Vagina (tissue), 2 donors: ENCODE measurements around the gene SPTLC3. TPM values are rescaled to one million over a fixed set of nuclear protein-coding genes. Genes with fewer than 3 reads are reported as not detected.

ENCODE experiments used
- DNase-seq, 2 donors: peaks; one replicate each; pipeline ENCODE4 v3.0.0-alpha.2; 2017; ENCODE audit errors: extremely low spot score in 2 of 2
- H3K27ac ChIP-seq: fragments of 200-600 bp; sonication (generic); one replicate; pipeline ENCODE4 v1.5.1; 2019
- H3K27me3 ChIP-seq: fragments of 200-600 bp; sonication (generic); one replicate; pipeline ENCODE4 v1.5.1; 2019
- H3K36me3 ChIP-seq, 2 donors: fragments of 200-600 bp; sonication (generic); one replicate each; pipeline ENCODE4 v1.5.1; 2017 to 2019
- H3K4me1 ChIP-seq: fragments of 200-600 bp; sonication (generic); one replicate; pipeline ENCODE4 v1.5.1; 2019
- H3K4me3 ChIP-seq, 2 donors: fragments of 200-600 bp; sonication (generic); 1 replicate in 1 of 2; 2 replicates in 1 of 2; pipeline ENCODE4 v1.5.1; 2016 to 2019
- H3K9me3 ChIP-seq: fragments of 200-600 bp; sonication (generic); one replicate; pipeline ENCODE4 v1.5.1; 2019
- CTCF ChIP-seq, 3 experiments: fragments of 450-650 bp in 2 of 3; fragments of 200-600 bp in 1 of 3; sonication (generic) in 1 of 3; IDR thresholded peaks; one replicate each; pipeline ENCODE4 v1.5.1; 2017 to 2019; ENCODE audit warnings: antibody characterized with exemption in 3 of 3, mild to moderate bottlenecking in 2 of 3, moderate library complexity in 2 of 3
- POLR2A ChIP-seq, 2 donors: fragments of 450-650 bp; IDR thresholded peaks; one replicate each; pipeline ENCODE4 v1.6.1; 2017; ENCODE audit warnings: antibody characterized with exemption in 2 of 2, mild to moderate bottlenecking in 2 of 2, moderate library complexity in 2 of 2
- POLR2AphosphoS5 ChIP-seq, 2 donors: sonication (generic); formaldehyde crosslinking; IDR thresholded peaks; one replicate each; pipeline ENCODE4 v1.9.0; 2017; ENCODE audit warnings: antibody characterized with exemption in 2 of 2, mild to moderate bottlenecking in 2 of 2, low read depth in 1 of 2; ENCODE audit not compliant: insufficient read depth in 1 of 2
- intact Hi-C: fragments of 100-400 bp; cut with DNase I; formaldehyde crosslinking; loops from one replicate; pipeline ENCODE4 v1.15.1; 2023
- total RNA-seq: library from RNA; depleted of rRNA; stranded (reverse); fragments of >200 nt; gene quantifications from one replicate; pipeline ENCODE4 v1.2.3, GENCODE V29; 2016

Gene SPTLC3
- total RNA-seq, 1 donor from 2014 or later = 5.9 TPM

GRCh38 chr20:13109658-13110057 is 100.9 kb downstream of the SPTLC3 start:
- TF ChIP-seq CTCF (IDR thresholded peaks at IDR 0.05) = no peak
- no peak for TF ChIP-seq POLR2A (IDR thresholded peaks at IDR 0.05)
- TF ChIP-seq POLR2AphosphoS5 (IDR thresholded peaks at IDR 0.05; ENCODE audit: insufficient read depth in 1 of 2, low read depth in 1 of 2) = no peak
- intact Hi-C loops = loop anchor here (10.0 kb wide), 1 partner anchor 145 kb away; no protein-coding TSS in a partner anchor
- Histone ChIP-seq H3K4me1 (no peaks in the 10 kb centered on the region), H3K4me3 (no peak overlapping the region), H3K36me3 (no peaks in the 10 kb centered on the region), H3K9me3 (no peaks in the 10 kb centered on the region), H3K27ac (no peak overlapping the region), H3K27me3 (no peaks in the 10 kb centered on the region)
- DNase-seq = no peak

- intact Hi-C loops = no loop called here
- no peaks in the 10 kb centered on the region for H3K36me3 ChIP-seq
- H3K4me3 ChIP-seq = no peak overlapping the region
- no peaks in the 10 kb centered on the region for H3K9me3 ChIP-seq
- no peaks in the 10 kb centered on the region for H3K4me1 ChIP-seq
- TF ChIP-seq POLR2A (IDR thresholded peaks at IDR 0.05) = no peak
- no peak for DNase-seq
- H3K27me3 ChIP-seq = no peaks in the 10 kb centered on the region
- no peak overlapping the region for H3K27ac ChIP-seq
These were observed 102.0 kb downstream of the SPTLC3 start for GRCh38 chr20:13110796-13111195.

- TF ChIP-seq CTCF (IDR thresholded peaks at IDR 0.05) = no peak
- no peak for TF ChIP-seq POLR2A (IDR thresholded peaks at IDR 0.05)
- no peak for TF ChIP-seq POLR2AphosphoS5 (IDR thresholded peaks at IDR 0.05; ENCODE audit: insufficient read depth in 1 of 2, low read depth in 1 of 2)
- no peaks in the 10 kb centered on the region for H3K27me3 ChIP-seq
- H3K4me1 ChIP-seq = no peaks in the 10 kb centered on the region
- no peaks in the 10 kb centered on the region for H3K9me3 ChIP-seq
- no peaks in the 10 kb centered on the region for H3K36me3 ChIP-seq
- no peak for DNase-seq
- intact Hi-C loops = no loop called here
- H3K27ac ChIP-seq = no peak overlapping the region
- H3K4me3 ChIP-seq = no peak overlapping the region
These were observed 102.6 kb downstream of the SPTLC3 start for GRCh38 chr20:13111249-13111911.

- H3K27me3 ChIP-seq = no peaks in the 10 kb centered on the region
- H3K27ac ChIP-seq = no peak overlapping the region
- intact Hi-C loops = no loop called here
- no peak overlapping the region for H3K4me3 ChIP-seq
- H3K9me3 ChIP-seq = no peaks in the 10 kb centered on the region
- TF ChIP-seq POLR2A (IDR thresholded peaks at IDR 0.05) (no peak), POLR2AphosphoS5 (IDR thresholded peaks at IDR 0.05; ENCODE audit: insufficient read depth in 1 of 2, low read depth in 1 of 2) (no peak), CTCF (IDR thresholded peaks at IDR 0.05) (no peak)
- no peak for DNase-seq
- no peaks in the 10 kb centered on the region for H3K4me1 ChIP-seq
- H3K36me3 ChIP-seq = no peaks in the 10 kb centered on the region
These were observed 105.0 kb downstream of the SPTLC3 start for GRCh38 chr20:13113731-13114130.

- TF ChIP-seq POLR2AphosphoS5 (IDR thresholded peaks at IDR 0.05; ENCODE audit: insufficient read depth in 1 of 2, low read depth in 1 of 2) (no peak), POLR2A (IDR thresholded peaks at IDR 0.05) (no peak), CTCF (IDR thresholded peaks at IDR 0.05) (no peak)
- Histone ChIP-seq H3K27me3 (no peaks in the 10 kb centered on the region), H3K9me3 (no peaks in the 10 kb centered on the region), H3K4me1 (no peaks in the 10 kb centered on the region), H3K36me3 (no peaks in the 10 kb centered on the region), H3K4me3 (no peak overlapping the region), H3K27ac (no peak overlapping the region)
- intact Hi-C loops = no loop called here
- no peak for DNase-seq
These were observed 108.4 kb downstream of the SPTLC3 start for GRCh38 chr20:13117200-13117599.
